ENCODE data around the gene TMEM244.

Gene TMEM244, protein sequence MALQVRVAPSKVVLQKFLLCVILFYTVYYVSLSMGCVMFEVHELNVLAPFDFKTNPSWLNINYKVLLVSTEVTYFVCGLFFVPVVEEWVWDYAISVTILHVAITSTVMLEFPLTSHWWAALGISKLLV

DNA sequence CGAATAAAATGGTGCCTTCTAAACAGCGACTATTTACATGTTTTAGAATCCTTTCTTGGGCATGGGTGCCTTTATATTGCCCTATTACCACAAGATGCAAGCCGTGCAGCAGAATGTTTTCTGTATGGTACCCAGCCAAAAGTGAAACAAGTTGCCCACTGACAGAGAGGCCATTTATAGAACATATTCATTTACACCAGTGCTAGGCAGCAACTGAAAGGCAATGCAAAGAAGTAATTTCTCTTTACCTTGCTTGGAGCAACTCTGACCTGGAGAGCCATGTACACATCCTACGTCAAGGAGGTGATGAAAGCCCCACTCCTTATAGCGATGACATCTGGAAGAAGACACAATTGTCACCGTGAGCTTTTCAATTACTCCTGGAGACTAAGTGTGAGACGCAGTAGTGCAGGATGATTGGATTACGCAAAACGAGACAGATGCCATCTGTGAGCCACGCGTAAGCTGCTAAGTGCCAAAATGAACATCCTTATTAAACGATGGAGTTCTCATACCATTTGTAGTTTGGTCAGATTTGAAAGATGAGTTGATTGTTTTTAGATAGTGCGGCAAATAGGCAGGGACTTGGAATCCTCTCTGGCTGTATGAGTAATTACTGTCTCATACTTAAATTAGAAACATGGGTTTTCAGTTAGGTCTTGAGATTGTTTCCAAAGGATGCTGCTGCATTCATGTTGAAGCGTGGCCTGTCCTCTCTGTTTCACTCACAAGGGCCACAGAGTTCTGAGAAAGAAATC lies at the start of gene TMEM244:
TSS of gene TMEM244 (minus strand) at position 408 of the 758 bp plus-strand sequence. CDS start at position 281, 127 bp downstream.
- Mint-ChIP-seq H3K4me1 (peaks cover 9% of the 10 kb centered on the region), H3K9me3 (no peaks in the 10 kb centered on the region), H3K36me3 (peaks cover 2% of the 10 kb centered on the region), H3K4me3 (peak within 1 kb of the TSS; percentile 72), H3K27ac (peak within 1 kb of the TSS; percentile 27), H3K27me3 (no peaks in the 10 kb centered on the region)

DNA sequence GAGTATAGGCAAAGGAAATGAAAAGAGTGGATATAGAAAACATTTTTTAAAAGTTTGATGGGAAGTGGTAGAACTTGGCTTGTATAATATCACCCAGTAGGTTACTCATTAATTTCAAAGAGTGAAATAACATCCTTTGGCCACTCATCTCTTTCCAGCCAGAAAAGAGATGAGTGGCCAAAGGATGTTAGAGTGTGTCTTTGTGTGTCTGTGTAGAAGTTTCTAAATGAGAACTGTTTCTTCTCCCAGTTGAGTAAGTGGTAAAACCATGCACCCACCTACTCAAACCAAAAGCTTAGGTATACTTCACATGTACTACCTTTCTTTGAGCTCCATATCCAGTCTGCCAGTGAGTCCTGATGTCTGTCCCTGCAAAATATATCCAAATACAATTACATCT lies 47.7 kb upstream of the TMEM244 start:
- H3K27ac Mint-ChIP-seq, result no peak overlapping the region
- H3K4me1 Mint-ChIP-seq, result no peaks in the 10 kb centered on the region
- no peaks in the 10 kb centered on the region for H3K36me3 Mint-ChIP-seq
- no peak overlapping the region for H3K4me3 Mint-ChIP-seq
- H3K27me3 Mint-ChIP-seq, result no peaks in the 10 kb centered on the region
- no peaks in the 10 kb centered on the region for H3K9me3 Mint-ChIP-seq

DNA sequence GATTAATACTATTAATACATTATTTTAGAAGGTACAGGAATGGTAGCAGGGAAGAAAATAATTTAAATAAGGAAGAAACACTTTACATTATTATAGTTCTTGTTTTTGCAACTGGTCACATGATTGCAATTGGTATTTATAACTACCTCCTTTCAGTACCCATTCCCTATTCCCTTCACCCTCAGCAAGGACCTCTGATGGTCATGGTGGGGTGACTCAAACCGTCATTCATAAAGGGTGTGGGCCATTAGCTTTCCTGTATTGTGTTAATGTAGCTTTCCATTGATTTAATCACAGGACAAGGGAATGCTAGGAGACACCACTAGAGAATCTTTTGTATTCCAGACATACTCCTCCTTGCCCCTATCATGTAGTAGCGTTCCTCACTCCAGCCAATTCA lies 47.2 kb upstream of the TMEM244 start:
- H3K4me3 Mint-ChIP-seq, result no peak overlapping the region
- H3K4me1 Mint-ChIP-seq, result no peaks in the 10 kb centered on the region
- H3K27me3 Mint-ChIP-seq, result no peaks in the 10 kb centered on the region
- no peak overlapping the region for H3K27ac Mint-ChIP-seq
- H3K9me3 Mint-ChIP-seq, result no peaks in the 10 kb centered on the region
- H3K36me3 Mint-ChIP-seq, result no peaks in the 10 kb centered on the region

DNA sequence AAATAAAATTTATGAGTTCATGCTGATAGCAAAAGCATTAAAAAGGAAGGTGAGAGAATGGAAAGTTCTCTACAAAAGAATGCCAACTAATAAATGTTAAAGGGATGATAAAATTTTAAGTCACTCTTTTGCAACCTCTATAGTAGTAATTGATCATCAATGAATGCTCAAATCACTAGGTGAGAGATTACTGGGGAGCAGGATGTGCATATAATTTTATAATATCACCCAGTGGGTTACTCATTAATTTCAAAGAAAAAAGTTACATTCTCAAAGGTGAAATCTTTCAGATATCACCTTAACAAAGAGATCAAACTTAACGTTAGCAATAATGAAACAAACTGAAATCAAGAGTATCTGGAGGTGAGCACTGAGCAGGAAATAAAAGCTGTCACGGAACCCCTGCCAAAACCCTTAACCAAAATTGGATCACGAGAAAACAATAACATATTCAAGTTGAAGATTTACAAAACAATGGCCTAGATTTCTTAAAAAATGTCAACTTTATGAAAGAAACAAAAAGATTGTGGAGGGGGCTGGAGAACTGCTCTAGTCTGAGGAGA lies 45.5 kb upstream of the TMEM244 start:
- Mint-ChIP-seq H3K27ac (no peak overlapping the region), H3K36me3 (no peaks in the 10 kb centered on the region), H3K4me3 (no peak overlapping the region), H3K9me3 (peaks cover 6% of the 10 kb centered on the region), H3K27me3 (no peaks in the 10 kb centered on the region), H3K4me1 (no peaks in the 10 kb centered on the region)

DNA sequence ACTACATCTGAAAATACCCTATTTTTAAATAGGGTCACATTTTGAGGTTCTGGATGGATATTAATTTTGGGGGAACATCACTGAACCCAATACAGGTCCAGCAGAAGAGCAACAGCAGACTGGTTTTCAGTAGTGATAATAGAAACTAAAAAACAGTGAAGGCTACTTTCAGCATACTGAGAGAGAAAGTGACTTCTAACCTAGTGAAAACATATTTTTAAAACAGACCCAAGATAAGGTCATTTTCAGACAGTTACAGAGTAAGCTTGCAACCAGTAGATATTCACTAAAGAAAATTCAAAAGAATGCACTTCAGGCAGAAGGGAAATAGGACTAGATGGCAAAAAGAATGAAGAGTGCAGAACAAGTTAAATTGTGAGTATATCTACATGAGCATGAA lies 42.0 kb upstream of the TMEM244 start:
- no peaks in the 10 kb centered on the region for H3K4me1 Mint-ChIP-seq
- H3K4me3 Mint-ChIP-seq, result no peak overlapping the region
- H3K9me3 Mint-ChIP-seq, result peaks cover 6% of the 10 kb centered on the region
- H3K27me3 Mint-ChIP-seq, result no peaks in the 10 kb centered on the region
- H3K36me3 Mint-ChIP-seq, result no peaks in the 10 kb centered on the region
- H3K27ac Mint-ChIP-seq, result no peak overlapping the region

DNA sequence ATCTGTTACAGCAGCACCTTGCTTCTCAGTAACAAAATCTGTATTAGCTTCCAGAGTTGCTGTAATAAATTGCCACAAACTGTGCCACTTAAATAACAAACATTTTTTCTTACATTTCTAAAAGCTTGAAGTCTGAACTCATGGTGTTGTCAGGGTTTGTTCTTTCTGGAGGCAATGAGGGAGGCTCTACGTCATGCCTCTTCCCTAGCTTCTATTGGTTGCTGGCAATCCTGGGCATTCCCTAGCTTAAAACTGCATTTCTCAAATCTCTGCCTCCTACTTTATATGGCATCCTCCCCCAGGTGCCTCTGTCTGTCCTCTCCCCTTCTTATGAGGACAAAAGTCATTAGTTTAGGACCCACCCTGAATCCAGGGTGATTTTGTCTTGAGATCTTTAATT lies 41.6 kb upstream of the TMEM244 start:
- Mint-ChIP-seq H3K9me3 (peaks cover 6% of the 10 kb centered on the region), H3K27me3 (peaks cover under 1% of the 10 kb centered on the region), H3K4me3 (no peak overlapping the region), H3K4me1 (no peaks in the 10 kb centered on the region), H3K36me3 (peaks cover under 1% of the 10 kb centered on the region), H3K27ac (no peak overlapping the region)

DNA sequence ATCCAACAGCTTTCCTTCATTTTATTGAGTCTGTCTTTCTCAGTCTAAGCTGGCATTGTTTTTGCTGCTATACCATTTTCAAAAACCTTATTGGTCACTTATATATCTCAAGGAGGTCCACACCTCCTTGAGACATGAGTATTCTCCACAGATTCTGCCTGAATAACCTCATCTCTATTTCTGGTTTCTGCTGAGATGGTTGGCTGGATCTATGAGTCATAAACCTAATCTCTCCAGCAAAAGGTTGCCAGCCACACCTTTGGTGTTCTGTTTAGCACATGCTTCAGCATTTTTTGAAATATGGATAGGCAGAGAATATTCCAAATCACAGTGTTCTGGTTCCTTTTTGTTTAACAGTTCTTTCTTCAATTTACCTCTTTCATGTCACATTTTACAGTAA lies 40.8 kb upstream of the TMEM244 start:
- Mint-ChIP-seq H3K4me1 (no peaks in the 10 kb centered on the region), H3K27me3 (peaks cover 3% of the 10 kb centered on the region), H3K36me3 (peaks cover 2% of the 10 kb centered on the region), H3K4me3 (no peak overlapping the region), H3K27ac (no peak overlapping the region), H3K9me3 (peaks cover 6% of the 10 kb centered on the region)

DNA sequence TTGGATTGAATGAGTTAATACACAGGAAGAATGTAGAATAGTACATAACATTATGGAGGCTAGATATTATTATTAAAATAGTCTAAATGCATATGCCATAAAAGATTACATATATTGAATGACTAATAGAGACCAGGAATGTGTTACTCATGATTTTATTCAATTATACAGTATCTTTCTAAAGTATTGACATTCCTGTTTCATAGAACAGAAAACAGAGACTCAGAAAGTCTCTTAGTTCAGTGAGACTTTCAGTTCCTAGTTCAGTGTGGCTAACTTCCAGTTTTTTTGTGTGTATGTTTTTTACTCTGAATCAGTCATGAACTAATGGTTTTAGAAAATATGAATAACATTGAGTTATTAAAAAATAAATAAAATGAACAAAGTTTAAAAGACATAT lies 34.6 kb upstream of the TMEM244 start:
- Mint-ChIP-seq H3K4me1 (no peaks in the 10 kb centered on the region), H3K27me3 (peaks cover 3% of the 10 kb centered on the region), H3K9me3 (no peaks in the 10 kb centered on the region), H3K4me3 (no peak overlapping the region), H3K36me3 (peaks cover 2% of the 10 kb centered on the region), H3K27ac (no peak overlapping the region)

DNA sequence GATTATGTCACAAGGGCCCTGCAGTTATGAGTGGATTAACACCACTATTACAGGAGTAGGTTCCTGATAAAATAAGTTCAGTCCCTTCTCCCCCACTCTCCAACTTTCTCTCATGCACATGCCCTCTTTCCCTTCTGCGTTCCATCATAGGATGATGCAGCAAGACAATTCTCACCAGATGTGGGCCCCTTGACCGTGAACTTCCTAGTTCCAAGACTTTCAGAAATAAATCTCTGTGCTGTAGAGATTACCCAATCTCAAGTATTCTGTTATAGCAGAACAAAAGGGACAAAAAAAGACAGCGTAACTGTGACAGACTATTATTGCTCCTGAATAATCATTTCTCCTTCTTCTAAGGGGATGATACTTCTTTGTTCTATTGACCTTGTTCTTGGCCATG lies 33.8 kb upstream of the TMEM244 start:
- H3K27me3 Mint-ChIP-seq, result peaks cover 3% of the 10 kb centered on the region
- H3K27ac Mint-ChIP-seq, result no peak overlapping the region
- H3K36me3 Mint-ChIP-seq, result peaks cover 2% of the 10 kb centered on the region
- no peaks in the 10 kb centered on the region for H3K9me3 Mint-ChIP-seq
- peaks cover 6% of the 10 kb centered on the region for H3K4me1 Mint-ChIP-seq
- no peak overlapping the region for H3K4me3 Mint-ChIP-seq

DNA sequence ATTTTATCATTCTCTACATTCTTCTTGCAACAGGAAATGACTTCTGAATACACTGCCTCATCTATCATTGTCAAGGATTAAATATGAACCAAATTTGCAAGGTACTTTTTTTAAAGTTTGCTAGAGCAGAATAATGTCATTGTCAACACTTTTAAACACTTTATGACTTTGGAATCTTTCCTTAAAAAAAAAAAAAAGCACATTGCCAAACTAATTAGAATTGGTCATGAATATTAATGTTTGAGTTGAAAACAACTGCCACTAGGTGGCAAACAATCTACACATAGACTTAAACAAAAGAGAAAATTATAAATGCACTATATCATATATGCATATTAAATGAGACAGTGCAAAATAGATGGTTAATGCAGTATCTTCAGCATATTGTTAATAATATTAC lies 32.5 kb upstream of the TMEM244 start:
- Mint-ChIP-seq H3K27ac (no peak overlapping the region), H3K9me3 (no peaks in the 10 kb centered on the region), H3K4me3 (no peak overlapping the region), H3K4me1 (peaks cover 9% of the 10 kb centered on the region), H3K36me3 (peaks cover 2% of the 10 kb centered on the region), H3K27me3 (peaks cover 3% of the 10 kb centered on the region)

DNA sequence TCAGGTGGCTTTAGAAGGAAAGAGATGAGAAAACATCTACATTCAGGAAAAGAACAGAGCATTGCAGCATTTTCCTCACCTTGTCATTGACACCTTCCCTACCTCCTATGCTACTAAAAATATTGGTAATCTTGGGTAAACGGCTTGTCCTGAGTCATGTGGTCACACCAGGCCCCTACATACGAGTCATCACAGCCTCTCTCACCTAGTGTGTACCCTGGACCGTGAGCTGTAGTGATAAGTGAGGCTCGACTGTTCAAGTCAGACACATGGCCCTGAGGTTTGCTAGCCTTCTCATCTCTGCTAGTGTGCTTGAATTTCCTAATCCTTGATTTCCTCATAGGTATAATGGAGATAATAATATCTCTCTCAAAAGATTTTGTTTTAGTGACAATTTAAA lies 29.6 kb upstream of the TMEM244 start:
- Mint-ChIP-seq H3K4me1 (peaks cover 9% of the 10 kb centered on the region), H3K27ac (no peak overlapping the region), H3K9me3 (no peaks in the 10 kb centered on the region), H3K4me3 (no peak overlapping the region), H3K36me3 (no peaks in the 10 kb centered on the region), H3K27me3 (no peaks in the 10 kb centered on the region)

DNA sequence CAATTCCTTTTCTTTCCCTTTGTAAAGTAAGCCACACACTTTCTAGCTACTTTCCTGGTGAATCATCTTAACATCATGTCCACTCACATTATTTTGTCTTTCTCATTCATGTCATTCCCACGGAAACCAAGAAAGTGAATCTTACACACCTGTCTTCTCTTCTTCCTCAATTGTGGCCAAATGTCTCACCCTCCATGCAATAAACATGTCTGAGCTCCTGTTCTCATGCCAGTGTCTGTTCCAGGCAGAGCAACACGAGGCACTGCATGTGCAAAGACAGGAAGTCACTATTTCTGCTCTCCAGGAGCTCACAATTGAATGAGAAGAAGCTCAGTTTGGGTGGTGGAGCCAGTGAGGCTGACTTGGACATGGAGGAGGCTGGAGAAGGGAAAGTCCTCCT lies 29.0 kb upstream of the TMEM244 start:
- Mint-ChIP-seq H3K27ac (peak overlapping the region; percentile 70), H3K27me3 (no peaks in the 10 kb centered on the region), H3K4me3 (no peak overlapping the region), H3K4me1 (peaks cover 9% of the 10 kb centered on the region), H3K9me3 (no peaks in the 10 kb centered on the region), H3K36me3 (no peaks in the 10 kb centered on the region)

DNA sequence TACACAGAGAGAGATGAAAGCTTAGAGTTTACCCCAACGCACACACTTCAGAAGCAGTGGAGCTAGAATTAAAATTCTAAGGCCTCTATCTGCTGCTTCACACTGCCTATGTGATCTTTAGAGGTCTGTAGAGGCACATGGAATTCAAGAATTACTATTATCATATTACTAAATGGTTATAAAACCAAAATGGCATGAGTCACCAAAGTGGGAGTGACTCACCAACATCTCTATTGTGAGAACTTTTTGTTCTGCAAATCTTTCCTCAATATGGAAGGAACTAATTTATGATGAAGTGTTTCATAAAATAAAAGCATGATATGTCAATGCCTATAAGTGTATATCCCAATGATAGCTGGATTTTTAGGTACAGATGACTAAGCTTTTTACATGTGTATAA lies 28.5 kb upstream of the TMEM244 start:
- Mint-ChIP-seq H3K27me3 (no peaks in the 10 kb centered on the region), H3K27ac (peak overlapping the region; percentile 14), H3K4me1 (peaks cover 9% of the 10 kb centered on the region), H3K4me3 (no peak overlapping the region), H3K36me3 (no peaks in the 10 kb centered on the region), H3K9me3 (no peaks in the 10 kb centered on the region)

DNA sequence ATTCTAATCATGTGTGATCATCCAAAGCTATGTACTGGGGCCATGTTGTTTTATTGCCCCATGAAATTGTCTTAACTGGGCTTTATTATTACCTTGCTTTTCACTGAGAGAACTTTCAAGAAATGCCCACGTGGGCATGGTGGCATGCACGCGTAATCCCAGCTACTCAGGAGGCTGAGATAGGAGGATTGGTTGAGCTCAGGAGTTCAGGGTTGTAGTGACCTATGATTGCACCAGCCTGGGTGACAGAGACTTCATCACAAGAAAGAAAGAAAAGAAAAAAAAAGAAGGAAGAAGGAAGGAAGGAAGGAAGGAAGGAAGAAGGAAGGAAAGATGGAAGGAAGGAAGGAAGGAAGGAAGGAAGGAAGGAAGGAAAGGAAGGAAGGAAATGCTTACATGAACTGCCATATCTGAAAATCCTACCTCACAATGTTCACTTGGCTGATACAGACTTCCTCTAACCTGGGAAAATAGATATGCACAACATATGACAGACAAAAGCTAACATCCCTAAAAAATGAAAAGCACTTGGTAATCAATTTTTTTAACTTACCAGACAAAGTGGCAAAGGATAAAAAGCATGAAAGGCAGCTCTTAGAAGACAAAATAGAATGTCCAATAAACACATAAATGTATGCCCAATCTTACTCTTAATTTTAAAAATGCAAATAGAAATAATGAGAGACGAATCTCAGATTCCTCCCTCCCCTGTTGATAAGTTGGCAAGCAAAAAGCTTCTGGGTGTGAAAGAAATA lies 25.5 kb upstream of the TMEM244 start:
- no peaks in the 10 kb centered on the region for H3K9me3 Mint-ChIP-seq
- peak overlapping the region; percentile 21 for H3K27ac Mint-ChIP-seq
- H3K4me3 Mint-ChIP-seq, result no peak overlapping the region
- no peaks in the 10 kb centered on the region for H3K27me3 Mint-ChIP-seq
- H3K36me3 Mint-ChIP-seq, result no peaks in the 10 kb centered on the region
- H3K4me1 Mint-ChIP-seq, result peaks cover 9% of the 10 kb centered on the region

DNA sequence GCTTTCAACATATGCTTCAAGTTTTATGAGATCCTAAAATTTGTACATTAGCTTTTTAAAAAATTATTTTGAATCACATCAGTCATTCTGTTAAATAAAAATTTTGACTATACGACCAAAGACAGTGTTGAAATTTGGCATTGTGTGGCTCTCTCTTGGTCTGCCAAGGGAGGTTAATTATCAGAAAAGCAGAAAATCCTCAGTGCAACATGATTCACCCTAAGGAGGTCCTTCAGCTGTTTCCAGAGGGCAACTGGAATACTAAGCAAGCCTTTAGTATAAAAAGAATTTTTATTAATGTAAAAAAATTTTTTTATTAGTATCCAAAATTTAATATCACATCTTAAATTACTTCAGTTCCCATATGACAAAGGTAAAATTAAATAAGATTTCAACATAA lies 23.1 kb upstream of the TMEM244 start:
- no peaks in the 10 kb centered on the region for H3K9me3 Mint-ChIP-seq
- H3K27me3 Mint-ChIP-seq, result no peaks in the 10 kb centered on the region
- no peak overlapping the region for H3K4me3 Mint-ChIP-seq
- no peak overlapping the region for H3K27ac Mint-ChIP-seq
- H3K36me3 Mint-ChIP-seq, result peaks cover 4% of the 10 kb centered on the region
- H3K4me1 Mint-ChIP-seq, result no peaks in the 10 kb centered on the region

DNA sequence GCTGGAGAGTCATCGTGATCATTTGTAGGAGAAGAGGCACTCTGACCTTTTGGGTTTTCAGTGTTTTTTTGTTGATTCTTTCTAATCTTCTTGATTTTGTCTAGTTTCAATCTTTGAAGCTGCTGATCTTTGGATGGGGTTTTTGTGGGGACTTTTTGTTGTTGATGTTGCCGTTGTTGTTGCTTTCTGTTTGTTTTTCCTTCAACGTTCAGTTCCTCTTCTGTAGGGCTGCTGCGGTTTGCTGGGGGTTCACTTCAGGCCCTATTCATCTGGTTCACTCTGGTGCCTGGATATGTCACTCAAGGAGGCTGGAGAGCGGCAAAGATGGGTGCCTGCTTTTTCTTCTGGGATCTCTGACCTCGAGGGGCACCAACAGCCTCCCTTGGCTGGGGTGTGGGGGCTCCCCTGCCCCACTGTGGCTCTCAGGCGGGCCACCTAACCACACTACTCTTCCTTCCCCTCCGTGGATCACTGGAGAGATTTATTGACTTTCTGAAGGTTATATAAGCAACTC lies 21.5 kb upstream of the TMEM244 start:
- H3K36me3 Mint-ChIP-seq, result peaks cover 4% of the 10 kb centered on the region
- no peak overlapping the region for H3K4me3 Mint-ChIP-seq
- H3K27ac Mint-ChIP-seq, result no peak overlapping the region
- H3K9me3 Mint-ChIP-seq, result no peaks in the 10 kb centered on the region
- no peaks in the 10 kb centered on the region for H3K27me3 Mint-ChIP-seq
- no peaks in the 10 kb centered on the region for H3K4me1 Mint-ChIP-seq
